NCI-H1436 treated with DMSO at 0.1 percent for 48 hours (cell line): ENCODE results near the gene MRGPRF.
"Not testable (repeated sequence)": the region's sequence is repeated elsewhere in the genome, so short reads cannot be mapped to it uniquely, and the experiment has no call there.

Experiments used
- DNase-seq: peaks from one replicate; lab custom pipeline; 2025; lab: John Stamatoyannopoulos, UW

MRGPRF gene

GRCh38 chr11:69002570-69003231 is 10.3 kb downstream of the MRGPRF start:
- no peak for DNase-seq

DNA sequence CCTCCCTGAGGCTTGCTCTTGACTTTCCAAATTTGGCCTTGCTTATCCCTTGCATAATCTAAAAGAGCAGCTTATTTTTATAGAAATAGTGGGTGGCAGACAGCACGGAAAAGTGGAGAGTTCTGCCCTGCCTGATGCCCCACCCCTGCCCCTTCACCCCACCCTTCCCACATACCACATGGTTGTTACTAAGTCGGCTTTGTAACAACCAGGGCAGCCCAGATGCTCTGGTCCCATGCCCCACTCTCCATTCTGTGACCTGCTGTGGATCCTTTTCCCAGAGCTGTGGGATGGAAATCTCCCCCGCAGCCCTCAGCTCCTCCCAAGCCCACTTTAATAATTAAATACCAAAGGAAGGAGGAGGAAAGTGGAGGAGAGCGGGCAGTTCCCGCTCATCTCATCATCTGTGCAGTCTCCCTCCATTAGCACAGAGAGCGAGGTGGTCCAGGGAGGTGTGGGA is 10.9 kb downstream of the MRGPRF start:
- no peak for DNase-seq

- no peak for DNase-seq
Observed at GRCh38 chr11:69001243-69002081, 11.6 kb downstream of the MRGPRF start.

DNA sequence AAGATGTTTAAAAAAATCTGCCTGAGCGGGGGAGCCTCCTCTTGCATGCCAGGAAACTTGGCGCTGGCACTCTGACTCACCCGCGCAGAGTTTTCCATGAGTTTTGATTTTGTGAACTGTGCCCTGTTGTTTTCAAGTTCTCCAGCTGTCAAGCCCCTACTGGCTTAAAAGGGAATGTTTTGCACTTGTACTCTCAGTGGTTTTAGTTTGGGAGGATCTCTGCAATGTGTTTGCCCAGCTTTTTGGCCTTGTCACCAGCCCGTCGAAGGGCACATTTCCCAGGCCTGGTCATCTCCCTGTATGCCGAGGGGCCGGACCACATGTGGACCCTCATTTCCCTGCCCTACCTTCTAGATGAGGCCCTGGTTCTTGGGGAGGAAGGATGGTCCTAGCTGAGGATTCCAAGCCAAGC is 12.2 kb downstream of the MRGPRF start:
- no peak for DNase-seq

DNA sequence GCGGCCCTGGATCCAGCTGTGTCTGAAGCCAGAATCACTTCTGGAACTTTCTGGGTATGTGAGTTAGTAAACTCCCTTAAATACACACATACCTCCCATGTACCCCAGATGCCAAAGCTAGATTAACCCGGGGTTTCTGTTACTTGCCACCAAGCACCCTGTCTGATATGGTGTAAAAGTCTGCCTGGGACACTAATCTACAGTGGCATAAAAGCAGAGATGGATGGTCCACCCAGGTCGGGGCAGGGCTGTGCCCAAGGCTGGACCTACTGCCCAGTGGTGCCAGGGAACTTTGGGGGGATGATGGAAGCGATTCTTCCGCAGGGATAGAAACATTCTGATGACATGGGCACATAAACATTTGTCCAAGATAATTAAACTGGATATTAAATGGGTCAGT is 12.7 kb downstream of the MRGPRF start:
- DNase-seq = no peak

DNA sequence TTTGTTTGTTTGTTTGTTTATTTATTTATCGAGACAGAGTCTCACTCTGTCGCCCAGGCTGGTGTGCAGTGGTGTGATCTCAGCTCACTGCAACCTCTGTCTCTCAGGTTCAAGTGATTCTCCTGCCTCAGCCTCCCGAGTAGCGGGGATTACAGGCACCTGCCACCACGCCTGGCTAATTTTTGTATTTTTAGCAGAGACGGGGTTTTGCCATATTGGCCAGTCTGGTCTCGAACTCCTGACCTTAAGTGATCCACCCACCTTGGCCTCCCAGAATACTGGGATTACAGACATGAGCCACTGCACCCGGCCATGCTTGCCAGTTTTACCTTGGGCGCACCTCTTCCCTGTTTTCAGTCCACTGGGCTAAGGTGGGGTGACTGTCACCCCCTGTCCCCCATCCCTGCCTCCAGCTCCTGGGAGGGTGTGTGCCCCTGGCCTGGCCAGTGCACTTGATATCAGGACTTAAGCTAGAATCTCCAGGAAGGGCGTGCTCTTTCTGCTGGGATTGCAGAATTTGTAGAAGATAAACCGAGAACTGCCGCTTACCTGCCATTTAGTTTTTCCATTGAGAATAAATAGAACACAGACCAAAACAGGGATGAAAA is 13.2 kb downstream of the MRGPRF start:
- not testable (repeated sequence) for DNase-seq

- no peak for DNase-seq
Observed at GRCh38 chr11:68999093-68999747, 13.8 kb downstream of the MRGPRF start.

DNA sequence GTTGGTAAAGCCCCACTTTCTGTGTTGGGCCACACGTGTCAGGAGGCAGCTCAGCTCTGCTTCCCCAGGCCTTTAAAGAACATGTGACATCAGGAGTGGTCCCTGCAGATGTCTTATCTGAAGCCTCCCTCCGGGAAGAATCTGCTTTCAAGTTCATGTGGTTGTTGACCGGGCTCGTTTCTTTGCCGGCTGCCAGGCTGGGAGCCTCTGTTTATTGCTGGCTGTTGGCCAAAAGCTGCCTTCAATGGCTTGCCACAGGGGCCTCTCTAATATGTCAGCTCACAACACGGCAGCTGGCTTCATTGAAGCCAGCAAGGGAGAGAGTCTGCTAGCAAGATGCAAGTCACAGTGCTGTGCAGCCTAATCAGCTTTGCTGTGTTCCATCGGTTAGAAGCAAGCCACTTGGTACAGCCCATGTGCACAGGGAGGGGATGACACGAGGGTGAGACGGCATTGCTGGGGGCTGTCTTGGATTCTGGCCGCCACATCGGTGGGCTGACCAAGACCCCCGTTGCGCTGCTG is 14.6 kb downstream of the MRGPRF start:
- DNase-seq = peak; percentile 17

GRCh38 chr11:68997995-68998348 is 15.1 kb downstream of the MRGPRF start:
- no peak for DNase-seq

DNA sequence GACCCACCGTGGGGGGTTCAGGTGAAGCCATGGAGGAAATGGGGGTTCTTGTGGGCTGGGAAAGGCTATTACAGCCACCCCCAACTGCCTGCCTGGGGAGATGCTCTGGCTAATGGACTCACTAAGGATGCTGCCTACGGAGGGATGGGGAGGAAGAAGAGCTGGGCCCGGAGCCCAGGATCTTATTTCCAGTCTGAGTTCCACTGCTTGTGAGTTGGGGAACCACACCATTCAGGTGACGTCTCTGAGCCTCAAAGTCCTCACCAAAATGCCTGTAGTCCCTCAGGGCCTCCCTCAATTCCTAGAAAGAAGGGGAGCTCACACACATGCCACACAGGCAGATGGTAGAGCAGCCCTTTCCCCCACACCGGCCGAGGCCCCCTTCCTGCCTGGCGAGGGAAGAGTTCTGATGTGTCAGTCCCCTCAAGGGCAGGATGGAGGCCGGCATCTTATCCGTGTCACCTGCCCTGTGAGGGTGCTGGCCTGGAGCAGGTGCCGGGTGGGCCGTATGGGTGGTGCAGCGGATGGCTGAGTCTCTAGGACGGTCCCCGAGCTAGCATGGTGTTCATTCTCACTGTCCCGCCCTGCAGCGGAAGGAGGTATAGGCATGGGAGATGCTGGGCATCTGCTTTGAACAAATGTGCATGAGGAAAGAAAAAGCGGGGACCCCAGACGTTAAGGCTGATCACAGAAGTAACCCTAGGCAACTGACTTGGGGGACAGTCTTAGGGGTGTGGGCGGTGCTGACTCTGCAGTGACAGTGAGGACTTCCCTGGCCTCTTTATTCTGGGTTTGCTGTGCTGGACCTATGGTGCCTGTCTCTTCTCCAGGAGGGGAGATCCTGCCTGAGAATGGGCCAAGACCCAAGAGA is 15.7 kb downstream of the MRGPRF start:
- no peak for DNase-seq

- no peak for DNase-seq
Observed at GRCh38 chr11:68996376-68997123, 16.5 kb downstream of the MRGPRF start.

DNA sequence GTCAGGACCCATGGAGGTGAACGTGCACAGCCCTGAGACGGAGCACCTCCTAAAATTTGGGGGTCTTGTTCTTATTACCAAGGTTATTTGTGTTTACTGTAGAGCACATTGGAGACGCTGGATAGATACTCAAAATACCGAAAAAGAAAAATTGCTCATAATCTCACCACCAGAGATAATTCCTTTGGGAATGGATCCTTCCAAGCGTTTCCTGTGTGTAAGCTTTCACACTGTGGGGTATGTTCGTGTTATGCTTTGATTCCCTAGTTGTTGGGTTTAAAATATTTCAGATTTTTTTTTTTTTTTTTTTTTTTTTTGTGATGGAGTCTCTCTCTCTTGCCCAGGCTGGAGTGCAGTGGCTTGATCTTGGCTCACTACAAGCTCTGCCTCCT is 18.2 kb downstream of the MRGPRF start:
- no peak for DNase-seq

DNA sequence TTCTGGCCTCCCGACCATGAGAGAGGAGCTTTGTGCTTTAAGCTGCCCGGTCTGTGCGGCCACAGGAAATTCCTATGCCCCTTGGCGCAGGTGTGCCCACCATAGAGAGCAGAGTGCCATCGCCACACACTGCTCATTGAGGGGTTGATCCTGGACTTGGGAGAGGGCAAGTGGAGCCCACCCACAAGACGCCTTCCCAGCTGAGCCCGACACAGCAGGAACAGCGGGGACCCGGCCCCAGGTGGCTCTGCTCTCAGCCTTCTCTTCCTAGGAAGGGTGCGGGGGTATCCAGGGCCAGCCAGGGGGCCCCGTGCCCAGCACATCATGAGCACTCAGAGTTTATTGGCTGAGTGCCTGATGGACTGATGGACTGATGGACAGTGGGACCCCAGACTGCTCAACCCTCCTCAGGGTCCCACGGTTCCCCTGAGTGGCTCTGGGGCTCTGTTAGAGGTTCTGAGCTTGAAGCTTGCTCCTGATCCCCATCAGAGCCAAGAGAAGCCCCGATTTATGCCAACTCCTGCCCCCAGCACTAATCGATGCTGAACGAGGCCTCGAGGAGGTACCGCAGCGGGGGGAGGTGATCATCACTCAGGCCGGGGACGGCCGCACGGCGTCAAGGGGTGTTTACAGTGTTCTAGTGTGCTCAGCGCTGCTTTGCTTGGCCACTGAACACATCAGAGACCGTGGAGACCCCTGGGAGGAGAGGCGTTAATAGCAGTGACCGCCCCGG is 18.7 kb downstream of the MRGPRF start:
- no peak for DNase-seq

DNA sequence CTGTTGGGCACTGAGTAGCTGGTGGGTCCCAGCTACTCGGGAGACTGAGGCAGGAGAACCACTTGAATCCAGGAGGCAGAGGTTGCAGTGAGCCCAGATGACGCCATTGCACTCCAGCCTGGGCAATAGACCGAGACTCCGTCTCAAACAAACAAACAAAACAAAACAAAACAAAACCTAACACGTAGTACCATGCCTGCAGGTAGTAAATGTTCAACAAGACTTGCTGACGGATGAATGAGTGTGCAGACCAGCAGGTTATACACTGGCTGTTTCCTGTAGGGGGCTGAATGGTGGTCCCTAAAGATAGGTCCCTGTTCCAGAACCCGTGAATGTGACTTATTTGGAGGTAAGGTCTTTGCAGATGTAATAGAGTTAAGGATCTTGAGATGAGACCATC is 19.5 kb downstream of the MRGPRF start:
- DNase-seq = no peak

- DNase-seq = no peak
Observed at GRCh38 chr11:68992743-68993255, 20.2 kb downstream of the MRGPRF start.

GRCh38 chr11:68990995-68991780 is 21.9 kb downstream of the MRGPRF start:
- no peak for DNase-seq

- no peak for DNase-seq
Observed at GRCh38 chr11:68989936-68990606, 23.0 kb downstream of the MRGPRF start.

DNA sequence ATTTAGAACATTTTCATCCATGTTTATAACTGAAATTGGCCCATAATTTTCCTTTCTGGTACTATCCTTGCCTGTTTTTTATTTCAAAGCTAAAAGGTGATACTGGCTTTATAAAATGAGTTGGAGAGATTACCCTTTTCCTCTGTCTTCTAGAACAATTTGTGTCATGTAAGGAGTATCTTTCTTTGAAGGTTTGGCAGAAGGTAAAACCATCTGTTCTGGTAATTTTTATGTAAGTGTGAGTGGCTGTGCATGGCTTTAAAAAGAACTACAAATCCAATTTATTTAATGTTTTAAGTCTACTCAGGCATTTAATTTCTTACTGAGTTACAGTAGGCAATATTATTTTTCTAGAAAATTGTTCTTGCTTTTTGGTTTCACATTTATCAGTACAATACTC is 24.6 kb downstream of the MRGPRF start:
- no peak for DNase-seq
